Measurements from ENCODE around the gene PAOX. TPM values are rescaled to one million over a fixed set of nuclear protein-coding genes. Genes with fewer than 3 reads are reported as not detected.

Gene PAOX
- total and polyA plus RNA-seq, 2 of the 13 experiments (the other 11 are each of a cell fraction or from before 2014, with no cell fraction given), result 0.49 to 0.77 TPM

DNA sequence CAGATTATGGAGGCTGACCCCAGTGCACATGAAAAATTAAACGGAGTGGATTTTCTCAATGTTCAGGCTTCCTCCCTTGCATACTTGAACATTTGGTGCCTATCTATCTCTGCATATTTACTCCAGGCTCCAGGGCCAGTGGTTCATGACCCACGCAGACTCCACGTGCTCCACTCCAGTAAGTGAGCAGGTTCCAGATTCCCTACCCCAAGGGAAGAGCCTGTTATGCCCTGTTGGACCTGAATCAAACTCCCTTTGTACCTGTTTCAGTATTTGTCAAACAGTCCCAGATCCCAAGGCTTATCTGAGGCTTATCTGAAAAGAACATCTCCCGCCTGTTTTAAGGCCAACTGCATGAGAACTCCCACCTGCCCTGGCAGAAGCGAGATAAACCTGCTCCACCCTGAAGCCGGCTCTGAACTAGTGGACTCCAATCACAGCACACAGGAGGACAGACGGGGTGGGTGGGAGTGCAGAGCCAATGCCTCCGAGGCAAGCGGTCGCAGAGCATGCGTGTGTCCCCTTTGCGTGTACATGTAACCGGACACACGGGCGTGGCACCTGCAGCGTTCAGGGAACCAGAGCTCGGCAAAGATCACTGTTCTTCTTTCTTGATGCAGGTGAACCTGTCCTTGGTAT, 19.0 kb upstream of the PAOX start (continued):
- TF ChIP-seq, protein P1, sequence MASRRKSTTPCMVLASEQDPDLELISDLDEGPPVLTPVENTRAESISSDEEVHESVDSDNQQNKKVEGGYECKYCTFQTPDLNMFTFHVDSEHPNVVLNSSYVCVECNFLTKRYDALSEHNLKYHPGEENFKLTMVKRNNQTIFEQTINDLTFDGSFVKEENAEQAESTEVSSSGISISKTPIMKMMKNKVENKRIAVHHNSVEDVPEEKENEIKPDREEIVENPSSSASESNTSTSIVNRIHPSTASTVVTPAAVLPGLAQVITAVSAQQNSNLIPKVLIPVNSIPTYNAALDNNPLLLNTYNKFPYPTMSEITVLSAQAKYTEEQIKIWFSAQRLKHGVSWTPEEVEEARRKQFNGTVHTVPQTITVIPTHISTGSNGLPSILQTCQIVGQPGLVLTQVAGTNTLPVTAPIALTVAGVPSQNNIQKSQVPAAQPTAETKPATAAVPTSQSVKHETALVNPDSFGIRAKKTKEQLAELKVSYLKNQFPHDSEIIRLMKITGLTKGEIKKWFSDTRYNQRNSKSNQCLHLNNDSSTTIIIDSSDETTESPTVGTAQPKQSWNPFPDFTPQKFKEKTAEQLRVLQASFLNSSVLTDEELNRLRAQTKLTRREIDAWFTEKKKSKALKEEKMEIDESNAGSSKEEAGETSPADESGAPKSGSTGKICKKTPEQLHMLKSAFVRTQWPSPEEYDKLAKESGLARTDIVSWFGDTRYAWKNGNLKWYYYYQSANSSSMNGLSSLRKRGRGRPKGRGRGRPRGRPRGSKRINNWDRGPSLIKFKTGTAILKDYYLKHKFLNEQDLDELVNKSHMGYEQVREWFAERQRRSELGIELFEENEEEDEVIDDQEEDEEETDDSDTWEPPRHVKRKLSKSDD (CRISPR knock-in tag; IDR thresholded peaks at IDR 0.05; ENCODE audit: low read depth), result 0 out of 2 replicates have a peak, but pooled peaks have one; percentile 66
- TF ChIP-seq, protein P2, sequence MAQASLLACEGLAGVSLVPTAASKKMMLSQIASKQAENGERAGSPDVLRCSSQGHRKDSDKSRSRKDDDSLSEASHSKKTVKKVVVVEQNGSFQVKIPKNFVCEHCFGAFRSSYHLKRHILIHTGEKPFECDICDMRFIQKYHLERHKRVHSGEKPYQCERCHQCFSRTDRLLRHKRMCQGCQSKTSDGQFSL (CRISPR knock-in tag; IDR thresholded peaks at IDR 0.05), result no peak
- TF ChIP-seq MZF1 (CRISPR knock-in tag; IDR thresholded peaks at IDR 0.05; ENCODE audit: borderline replicate concordance) (no peak), PITX1 (CRISPR knock-in tag; IDR thresholded peaks at IDR 0.05) (peak; percentile 51; the same call in 1 of the 2 replicates)
- TF ChIP-seq, protein P3, sequence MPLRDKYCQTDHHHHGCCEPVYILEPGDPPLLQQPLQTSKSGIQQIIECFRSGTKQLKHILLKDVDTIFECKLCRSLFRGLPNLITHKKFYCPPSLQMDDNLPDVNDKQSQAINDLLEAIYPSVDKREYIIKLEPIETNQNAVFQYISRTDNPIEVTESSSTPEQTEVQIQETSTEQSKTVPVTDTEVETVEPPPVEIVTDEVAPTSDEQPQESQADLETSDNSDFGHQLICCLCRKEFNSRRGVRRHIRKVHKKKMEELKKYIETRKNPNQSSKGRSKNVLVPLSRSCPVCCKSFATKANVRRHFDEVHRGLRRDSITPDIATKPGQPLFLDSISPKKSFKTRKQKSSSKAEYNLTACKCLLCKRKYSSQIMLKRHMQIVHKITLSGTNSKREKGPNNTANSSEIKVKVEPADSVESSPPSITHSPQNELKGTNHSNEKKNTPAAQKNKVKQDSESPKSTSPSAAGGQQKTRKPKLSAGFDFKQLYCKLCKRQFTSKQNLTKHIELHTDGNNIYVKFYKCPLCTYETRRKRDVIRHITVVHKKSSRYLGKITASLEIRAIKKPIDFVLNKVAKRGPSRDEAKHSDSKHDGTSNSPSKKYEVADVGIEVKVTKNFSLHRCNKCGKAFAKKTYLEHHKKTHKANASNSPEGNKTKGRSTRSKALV (CRISPR knock-in tag; IDR thresholded peaks at IDR 0.05), result no peak
- TF ChIP-seq, protein P4, sequence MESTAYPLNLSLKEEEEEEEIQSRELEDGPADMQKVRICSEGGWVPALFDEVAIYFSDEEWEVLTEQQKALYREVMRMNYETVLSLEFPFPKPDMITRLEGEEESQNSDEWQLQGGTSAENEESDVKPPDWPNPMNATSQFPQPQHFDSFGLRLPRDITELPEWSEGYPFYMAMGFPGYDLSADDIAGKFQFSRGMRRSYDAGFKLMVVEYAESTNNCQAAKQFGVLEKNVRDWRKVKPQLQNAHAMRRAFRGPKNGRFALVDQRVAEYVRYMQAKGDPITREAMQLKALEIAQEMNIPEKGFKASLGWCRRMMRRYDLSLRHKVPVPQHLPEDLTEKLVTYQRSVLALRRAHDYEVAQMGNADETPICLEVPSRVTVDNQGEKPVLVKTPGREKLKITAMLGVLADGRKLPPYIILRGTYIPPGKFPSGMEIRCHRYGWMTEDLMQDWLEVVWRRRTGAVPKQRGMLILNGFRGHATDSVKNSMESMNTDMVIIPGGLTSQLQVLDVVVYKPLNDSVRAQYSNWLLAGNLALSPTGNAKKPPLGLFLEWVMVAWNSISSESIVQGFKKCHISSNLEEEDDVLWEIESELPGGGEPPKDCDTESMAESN (CRISPR knock-in tag; conservative IDR thresholded peaks at IDR 0.05), result 0 out of 2 replicates have a peak, but pooled peaks have one; percentile 52
- TF ChIP-seq, protein P5, sequence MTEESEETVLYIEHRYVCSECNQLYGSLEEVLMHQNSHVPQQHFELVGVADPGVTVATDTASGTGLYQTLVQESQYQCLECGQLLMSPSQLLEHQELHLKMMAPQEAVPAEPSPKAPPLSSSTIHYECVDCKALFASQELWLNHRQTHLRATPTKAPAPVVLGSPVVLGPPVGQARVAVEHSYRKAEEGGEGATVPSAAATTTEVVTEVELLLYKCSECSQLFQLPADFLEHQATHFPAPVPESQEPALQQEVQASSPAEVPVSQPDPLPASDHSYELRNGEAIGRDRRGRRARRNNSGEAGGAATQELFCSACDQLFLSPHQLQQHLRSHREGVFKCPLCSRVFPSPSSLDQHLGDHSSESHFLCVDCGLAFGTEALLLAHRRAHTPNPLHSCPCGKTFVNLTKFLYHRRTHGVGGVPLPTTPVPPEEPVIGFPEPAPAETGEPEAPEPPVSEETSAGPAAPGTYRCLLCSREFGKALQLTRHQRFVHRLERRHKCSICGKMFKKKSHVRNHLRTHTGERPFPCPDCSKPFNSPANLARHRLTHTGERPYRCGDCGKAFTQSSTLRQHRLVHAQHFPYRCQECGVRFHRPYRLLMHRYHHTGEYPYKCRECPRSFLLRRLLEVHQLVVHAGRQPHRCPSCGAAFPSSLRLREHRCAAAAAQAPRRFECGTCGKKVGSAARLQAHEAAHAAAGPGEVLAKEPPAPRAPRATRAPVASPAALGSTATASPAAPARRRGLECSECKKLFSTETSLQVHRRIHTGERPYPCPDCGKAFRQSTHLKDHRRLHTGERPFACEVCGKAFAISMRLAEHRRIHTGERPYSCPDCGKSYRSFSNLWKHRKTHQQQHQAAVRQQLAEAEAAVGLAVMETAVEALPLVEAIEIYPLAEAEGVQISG (CRISPR knock-in tag; IDR thresholded peaks at IDR 0.05), result 0 out of 2 replicates have a peak, but pooled peaks have one; percentile 58

Data from HepG2 (cell line).